ENCODE data around the gene CFD.
"Not testable (repeated sequence)": the region's sequence is repeated elsewhere in the genome, so short reads cannot be mapped to it uniquely, and the experiment has no call there.

CFD gene

DNA sequence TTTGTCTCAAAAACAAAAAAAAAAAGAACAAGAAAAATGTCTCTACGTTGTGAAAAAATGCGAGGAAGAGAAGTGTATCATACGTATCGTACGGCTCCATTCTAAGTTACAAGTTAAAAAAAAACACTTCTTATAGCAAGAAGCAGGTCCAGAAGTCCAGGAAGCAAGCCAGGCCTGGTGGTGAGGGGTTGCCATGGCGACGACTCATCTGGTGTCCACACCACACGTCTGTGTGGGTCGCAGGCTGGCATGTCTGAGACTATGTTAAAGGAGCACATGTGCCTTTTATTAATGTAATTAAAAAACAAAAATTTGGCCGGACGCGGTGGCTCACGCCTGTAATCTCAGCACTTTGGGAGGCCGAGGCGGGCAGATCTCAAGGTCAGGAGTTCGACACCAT lies 27.6 kb downstream of the CFD start:
- TF ChIP-seq, protein P1, sequence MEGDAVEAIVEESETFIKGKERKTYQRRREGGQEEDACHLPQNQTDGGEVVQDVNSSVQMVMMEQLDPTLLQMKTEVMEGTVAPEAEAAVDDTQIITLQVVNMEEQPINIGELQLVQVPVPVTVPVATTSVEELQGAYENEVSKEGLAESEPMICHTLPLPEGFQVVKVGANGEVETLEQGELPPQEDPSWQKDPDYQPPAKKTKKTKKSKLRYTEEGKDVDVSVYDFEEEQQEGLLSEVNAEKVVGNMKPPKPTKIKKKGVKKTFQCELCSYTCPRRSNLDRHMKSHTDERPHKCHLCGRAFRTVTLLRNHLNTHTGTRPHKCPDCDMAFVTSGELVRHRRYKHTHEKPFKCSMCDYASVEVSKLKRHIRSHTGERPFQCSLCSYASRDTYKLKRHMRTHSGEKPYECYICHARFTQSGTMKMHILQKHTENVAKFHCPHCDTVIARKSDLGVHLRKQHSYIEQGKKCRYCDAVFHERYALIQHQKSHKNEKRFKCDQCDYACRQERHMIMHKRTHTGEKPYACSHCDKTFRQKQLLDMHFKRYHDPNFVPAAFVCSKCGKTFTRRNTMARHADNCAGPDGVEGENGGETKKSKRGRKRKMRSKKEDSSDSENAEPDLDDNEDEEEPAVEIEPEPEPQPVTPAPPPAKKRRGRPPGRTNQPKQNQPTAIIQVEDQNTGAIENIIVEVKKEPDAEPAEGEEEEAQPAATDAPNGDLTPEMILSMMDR (IDR thresholded peaks at IDR 0.05; ENCODE audit: low read depth, low read length), result no peak
- H3K36me3 ChIP-seq, result peaks cover 54% of the 10 kb centered on the region
- peak; percentile 89 for DNase-seq

DNA sequence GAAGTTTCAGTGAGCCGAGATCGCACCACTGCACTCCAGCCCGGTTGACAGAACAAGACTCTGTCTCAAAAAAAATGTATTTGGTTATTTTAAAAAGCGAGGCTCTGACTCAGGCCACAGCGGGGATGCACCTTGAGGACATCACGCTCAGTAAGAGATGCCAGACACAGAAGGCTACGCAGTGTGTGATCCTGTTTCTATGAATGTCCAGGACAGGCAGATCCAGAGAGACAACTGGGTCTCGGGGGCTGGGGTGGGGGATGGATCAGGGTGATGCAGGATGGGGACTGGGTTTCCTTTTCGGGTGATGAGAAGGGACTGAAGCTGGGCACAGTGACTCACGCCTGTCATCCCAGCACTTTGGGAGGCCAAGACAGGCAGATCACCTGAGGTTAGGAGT lies 28.1 kb downstream of the CFD start:
- peaks cover 16% of the 10 kb centered on the region for H3K4me1 ChIP-seq
- peaks cover 51% of the 10 kb centered on the region for H3K36me3 ChIP-seq
- H3K9me3 ChIP-seq, result no peaks in the 10 kb centered on the region
- DNase-seq, result no peak
- TF ChIP-seq, protein P1 (IDR thresholded peaks at IDR 0.05; ENCODE audit: low read depth, low read length), result no peak
- no peak overlapping the region for H3K4me3 ChIP-seq (ENCODE audit: low read depth, low read length)
- no peaks in the 10 kb centered on the region; the same call in 1 of the 2 replicates for H3K27me3 ChIP-seq

More for the DNA sequence above, 27.6 kb downstream of the CFD start:
- H3K27me3 ChIP-seq, result no peaks in the 10 kb centered on the region; the same call in 1 of the 2 replicates
- H3K9me3 ChIP-seq, result no peaks in the 10 kb centered on the region
- peaks cover 16% of the 10 kb centered on the region for H3K4me1 ChIP-seq
- no peak overlapping the region for H3K4me3 ChIP-seq (ENCODE audit: low read depth, low read length)

DNA sequence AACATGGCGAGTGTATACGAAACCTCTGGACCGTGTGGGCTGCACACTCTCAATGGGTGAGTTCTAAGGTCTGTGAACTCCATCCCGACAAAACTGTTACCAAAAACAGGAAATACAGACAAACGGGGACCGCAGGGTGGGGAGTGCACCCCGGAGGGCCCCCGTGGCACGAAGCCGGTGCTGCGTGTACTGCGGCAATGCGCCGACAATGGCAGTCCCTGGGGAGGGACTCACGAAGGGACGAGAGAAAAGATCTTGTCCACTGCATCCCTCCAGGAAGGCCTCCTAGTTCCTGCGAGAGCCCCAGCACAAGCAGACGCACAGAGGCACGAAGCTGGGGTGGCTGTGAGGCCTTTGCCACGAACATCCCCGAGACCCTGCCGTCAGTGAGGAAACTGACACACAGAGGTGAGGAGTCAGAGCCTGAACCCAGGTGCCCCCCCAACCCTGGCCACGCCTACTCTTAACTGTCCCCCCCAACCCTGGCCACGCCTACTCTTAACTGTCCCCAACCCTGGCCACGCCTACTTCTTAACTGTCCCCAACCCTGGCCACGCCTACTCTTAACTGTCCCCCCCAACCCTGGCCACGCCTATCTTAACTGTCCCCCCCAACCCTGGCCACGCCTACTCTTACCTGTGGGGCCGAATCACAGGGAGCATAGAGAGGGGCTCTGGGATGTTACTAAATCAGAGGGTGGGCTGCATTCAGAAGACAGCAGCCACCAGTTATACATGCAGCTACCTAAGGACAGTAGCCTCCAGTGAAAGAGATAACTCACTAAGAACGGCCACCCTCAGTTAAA lies 29.3 kb downstream of the CFD start:
- Histone ChIP-seq H3K36me3 (peaks cover 47% of the 10 kb centered on the region), H3K9me3 (no peaks in the 10 kb centered on the region), H3K4me1 (peaks cover 16% of the 10 kb centered on the region), H3K27me3 (no peaks in the 10 kb centered on the region; the same call in 1 of the 2 replicates), H3K4me3 (ENCODE audit: low read depth, low read length) (no peak overlapping the region)
- DNase-seq, result no peak
- TF ChIP-seq, protein P1 (IDR thresholded peaks at IDR 0.05; ENCODE audit: low read depth, low read length), result no peak

DNA sequence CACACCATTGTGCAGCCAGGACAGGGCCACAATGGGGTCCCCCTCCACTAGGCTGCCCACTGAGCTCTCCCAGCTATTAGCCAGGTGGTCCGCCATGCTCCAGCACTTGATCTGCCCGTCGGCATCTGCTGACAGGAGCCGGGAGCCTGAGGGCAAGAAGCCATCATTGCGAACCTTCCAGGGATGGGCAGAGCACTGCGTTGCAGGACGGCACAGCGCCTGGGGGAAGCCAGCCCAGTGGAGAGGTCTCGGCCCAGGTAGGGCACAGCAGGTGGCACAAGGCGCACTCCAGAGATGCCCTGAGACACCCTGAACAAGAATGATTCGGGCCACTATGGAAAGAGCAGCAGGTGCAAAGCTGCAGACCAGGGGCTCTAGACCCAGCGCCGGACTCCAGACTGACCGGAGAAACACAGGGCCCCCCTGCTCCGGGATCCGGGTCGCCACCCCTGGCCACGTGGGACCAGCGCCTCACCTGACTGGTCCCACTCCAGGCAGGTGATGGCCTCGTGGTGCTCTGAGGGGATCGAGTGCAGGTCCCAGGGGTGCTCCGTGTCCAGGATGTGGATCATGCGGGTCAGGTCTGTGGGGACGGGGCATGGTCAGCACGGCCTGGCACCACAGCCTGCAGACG lies 30.3 kb downstream of the CFD start:
- H3K4me1 ChIP-seq, result peaks cover 13% of the 10 kb centered on the region
- no peaks in the 10 kb centered on the region for H3K9me3 ChIP-seq
- H3K27me3 ChIP-seq, result no peaks in the 10 kb centered on the region; the same call in 1 of the 2 replicates
- no peak for DNase-seq
- TF ChIP-seq, protein P1 (IDR thresholded peaks at IDR 0.05; ENCODE audit: low read depth, low read length), result no peak
- peaks cover 40% of the 10 kb centered on the region for H3K36me3 ChIP-seq
- H3K4me3 ChIP-seq (ENCODE audit: low read depth, low read length), result no peak overlapping the region

DNA sequence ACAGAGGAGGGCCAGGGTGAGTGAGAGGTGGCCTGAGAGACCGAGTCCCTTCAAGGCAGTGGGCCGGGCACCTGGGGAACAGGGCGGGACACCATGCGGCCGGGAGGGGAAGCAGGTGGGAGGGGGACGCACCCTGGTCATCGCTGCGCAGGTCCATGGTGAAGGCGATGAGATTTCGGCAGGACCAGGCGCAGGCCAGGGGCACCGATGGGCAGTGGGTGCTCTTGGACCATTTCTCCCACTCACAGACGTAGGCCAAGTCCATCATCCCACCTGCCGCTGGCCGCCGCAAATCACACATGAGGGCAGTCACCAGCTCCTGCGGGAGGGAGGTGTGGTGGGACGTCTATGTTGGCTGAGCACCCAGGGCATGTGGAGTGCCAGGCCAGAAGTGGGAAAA lies 31.4 kb downstream of the CFD start:
- Histone ChIP-seq H3K9me3 (no peaks in the 10 kb centered on the region), H3K4me1 (peaks cover 9% of the 10 kb centered on the region), H3K36me3 (peaks cover 29% of the 10 kb centered on the region), H3K4me3 (ENCODE audit: low read depth, low read length) (no peak overlapping the region), H3K27me3 (no peaks in the 10 kb centered on the region; the same call in 1 of the 2 replicates)
- no peak for DNase-seq
- TF ChIP-seq, protein P1 (IDR thresholded peaks at IDR 0.05; ENCODE audit: low read depth, low read length), result no peak

DNA sequence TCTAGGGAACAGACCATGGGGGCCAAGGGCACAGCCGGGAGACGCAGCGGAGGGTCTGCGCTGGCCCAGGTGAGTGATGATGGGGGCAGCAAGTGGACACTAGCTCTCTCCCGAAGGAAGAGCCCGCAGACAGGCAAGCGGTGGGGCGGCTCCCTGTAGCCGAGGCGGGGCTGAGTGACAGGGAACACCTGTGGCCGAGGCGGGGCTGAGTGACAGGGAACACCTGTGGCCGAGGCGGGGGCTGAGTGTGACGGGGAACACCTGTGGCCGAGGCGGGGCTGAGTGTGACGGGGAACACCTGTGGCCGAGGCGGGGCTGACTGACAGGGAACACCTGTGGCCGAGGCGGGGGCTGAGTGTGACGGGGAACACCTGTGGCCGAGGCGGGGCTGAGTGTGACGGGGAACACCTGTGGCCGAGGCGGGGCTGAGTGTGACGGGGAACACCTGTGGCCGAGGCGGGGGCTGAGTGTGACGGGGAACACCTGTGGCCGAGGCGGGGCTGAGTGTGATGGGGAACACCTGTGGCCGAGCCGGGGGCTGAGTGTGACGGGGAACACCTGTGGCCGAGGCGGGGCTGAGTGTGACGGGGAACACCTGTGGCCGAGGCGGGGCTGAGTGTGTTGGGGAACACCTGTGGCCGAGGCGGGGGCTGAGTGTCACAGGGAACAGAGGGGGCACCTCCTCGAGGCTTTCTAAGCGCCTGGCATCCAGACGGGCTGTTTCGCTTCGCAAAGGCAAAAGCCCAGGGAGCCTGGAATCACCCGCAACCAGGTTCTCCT lies 32.1 kb downstream of the CFD start:
- H3K4me1 ChIP-seq, H3K27me3 ChIP-seq, DNase-seq, H3K9me3 ChIP-seq: not testable (repeated sequence)
- Histone ChIP-seq H3K36me3 (peaks cover 23% of the 10 kb centered on the region), H3K4me3 (ENCODE audit: low read depth, low read length) (peak overlapping the region; percentile 71)

Measured in BE2C (cell line).